ENCODE results near the gene ADSL. TPM values are rescaled to one million over a fixed set of nuclear protein-coding genes. Genes with fewer than 3 reads are reported as not detected.

The ADSL gene
- total RNA-seq, 3 donors from 2014 or later (not counting 1 experiment from before 2014, with no cell fraction given) = 31.3 to 49.8 (median 41.2) TPM

- Mint-ChIP-seq H3K9me3 (no peaks in the 10 kb centered on the region), H3K27me3 (ENCODE audit: low read depth in 2 of 2) (no peaks in the 10 kb centered on the region), H3K36me3 (peaks cover 7% of the 10 kb centered on the region), H3K4me1 (peaks cover 14 to 18% of the 10 kb centered on the region in 2 donors), H3K27ac (no peak overlapping the region), H3K4me3 (no peak overlapping the region)
- intact Hi-C loops (cut with micrococcal nuclease) = no loop called here
- DNase-seq (no peak), ATAC-seq (no peak)
- 93% methylated on average over 32 of the region's 32 CpGs for WGBS (ENCODE audit: insufficient coverage)
- Histone ChIP-seq H3K36me3 (ENCODE audit: control insufficient read depth, insufficient read depth, low read length) (peaks cover 81% of the 10 kb centered on the region), H3K4me3 (ENCODE audit: low read length) (no peak overlapping the region), H3K9me3 (ENCODE audit: control insufficient read depth, insufficient read depth, low read length) (no peaks in the 10 kb centered on the region), H3K27me3 (ENCODE audit: control insufficient read depth, insufficient read depth, low read length) (no peaks in the 10 kb centered on the region), H3K4me1 (ENCODE audit: control insufficient read depth, insufficient read depth, low read length) (peaks cover 26% of the 10 kb centered on the region), H3K27ac (ENCODE audit: low read length) (no peak overlapping the region)
- no peak for TF ChIP-seq CTCF (IDR thresholded peaks at IDR 0.05)
These were observed 61.8 kb downstream of the ADSL start for GRCh38 chr22:40407831-40408717.

- Mint-ChIP-seq H3K27me3 (ENCODE audit: low read depth in 2 of 2) (no peaks in the 10 kb centered on the region), H3K4me1 (peaks cover 5 to 11% of the 10 kb centered on the region in 2 donors), H3K4me3 (no peak overlapping the region), H3K9me3 (no peaks in the 10 kb centered on the region), H3K36me3 (no peaks in the 10 kb centered on the region), H3K27ac (no peak overlapping the region)
- no peaks in the 10 kb centered on the region for H3K27me3 ChIP-seq (ENCODE audit: control insufficient read depth, insufficient read depth, low read length)
- ATAC-seq (peak in 1 of 3 donors; percentile 38), DNase-seq (no peak)
- no peaks in the 10 kb centered on the region for H3K9me3 ChIP-seq (ENCODE audit: control insufficient read depth, insufficient read depth, low read length)
- intact Hi-C loops (cut with micrococcal nuclease) = no loop called here
- H3K4me1 ChIP-seq (ENCODE audit: control insufficient read depth, insufficient read depth, low read length) = peaks cover 18% of the 10 kb centered on the region
- no peak overlapping the region for H3K4me3 ChIP-seq (ENCODE audit: low read length)
- 93% methylated on average over 19 of the region's 21 CpGs for WGBS (ENCODE audit: insufficient coverage)
- no peak for TF ChIP-seq CTCF (IDR thresholded peaks at IDR 0.05)
- H3K36me3 ChIP-seq (ENCODE audit: control insufficient read depth, insufficient read depth, low read length) = peaks cover 78% of the 10 kb centered on the region
- H3K27ac ChIP-seq (ENCODE audit: low read length) = no peak overlapping the region
These were observed 62.7 kb downstream of the ADSL start for GRCh38 chr22:40408718-40409612.

- DNase-seq = no peak
- H3K9me3 Mint-ChIP-seq = no peaks in the 10 kb centered on the region
- Histone ChIP-seq H3K27me3 (ENCODE audit: control insufficient read depth, insufficient read depth, low read length) (no peaks in the 10 kb centered on the region), H3K9me3 (ENCODE audit: control insufficient read depth, insufficient read depth, low read length) (no peaks in the 10 kb centered on the region), H3K4me1 (ENCODE audit: control insufficient read depth, insufficient read depth, low read length) (peaks cover 11% of the 10 kb centered on the region), H3K27ac (ENCODE audit: low read length) (no peak overlapping the region), H3K36me3 (ENCODE audit: control insufficient read depth, insufficient read depth, low read length) (peaks cover 72% of the 10 kb centered on the region), H3K4me3 (ENCODE audit: low read length) (no peak overlapping the region)
- H3K4me1 Mint-ChIP-seq = peaks cover 0 to 13% of the 10 kb centered on the region in 2 donors
- TF ChIP-seq CTCF (IDR thresholded peaks at IDR 0.05) = no peak
- no peak for ATAC-seq
- no peaks in the 10 kb centered on the region for H3K27me3 Mint-ChIP-seq (ENCODE audit: low read depth in 2 of 2)
- H3K4me3 Mint-ChIP-seq = no peak overlapping the region
- intact Hi-C loops (cut with micrococcal nuclease) = no loop called here
- no peak overlapping the region for H3K27ac Mint-ChIP-seq
- 92% methylated on average over 11 of the region's 11 CpGs for WGBS (ENCODE audit: insufficient coverage)
- no peaks in the 10 kb centered on the region for H3K36me3 Mint-ChIP-seq
These were observed 63.4 kb downstream of the ADSL start for GRCh38 chr22:40409613-40410113.
